HCT116 (cell line): ENCODE results near the gene SPSB1. TPM values are rescaled to one million over a fixed set of nuclear protein-coding genes. Genes with fewer than 3 reads are reported as not detected.

ENCODE experiments used
- ATAC-seq: fragments of 200-7000 bp; cut with Tn5 transposase; 2 replicates; pipeline ENCODE4 v1.9.1; 2020; ENCODE audit warnings: mild to moderate bottlenecking, moderate library complexity
- BruUV-seq: library from RNA; stranded (reverse); fragments of 400-500 nt; replicated peaks from 2 replicates; lab custom pipeline; 2021; lab: Mats Ljungman, UMichigan
- CTCF ChIA-PET: fragments of 300-600 bp; sonication (Branson Sonifier 250); formaldehyde crosslinking; loops from one replicate; lab custom pipeline; 2021; ENCODE audit warnings: antibody characterized with exemption; lab: Charles Lee
- POLR2A ChIA-PET: fragments of 300-600, 350-600 bp; sonication (Branson Sonifier 250); formaldehyde crosslinking; loops from one replicate; lab custom pipeline; 2021; ENCODE audit warnings: antibody characterized with exemption; lab: Charles Lee
- RAD21 ChIA-PET, 2 experiments: fragments of 300-600 bp; sonication (Branson Sonifier 250); formaldehyde crosslinking; loops; one replicate each; lab custom pipeline; 2023; ENCODE audit warnings: low total read pairs in 2 of 2; ENCODE audit not compliant: uncharacterized antibody in 2 of 2, unreplicated experiment in 2 of 2, low non-redundant PET in 1 of 2; lab: Charles Lee
- DNase-seq: peaks from one replicate; pipeline ENCODE4 v3.0.0-alpha.2; 2010; ENCODE audit warnings: low read depth, low spot score
- H2AFZ ChIP-seq: fragments of 200-600 bp; shearing (Covaris generic), sonication (generic); 2 replicates; pipeline ENCODE4 v1.6.1; 2017; ENCODE audit warnings: low read depth, mixed run types, mixed read lengths, antibody characterized with exemption, low read length; ENCODE audit not compliant: poor library complexity, severe bottlenecking
- H3K27ac ChIP-seq: 2 replicates; pipeline ENCODE4 v1.5.1; 2012; ENCODE audit warnings: low read depth, low read length
- H3K27me3 ChIP-seq: fragments of 200-600 bp; sonication (generic); 2 replicates; pipeline ENCODE4 v1.6.1; 2016; ENCODE audit warnings: mixed run types, low read length, mixed read lengths; ENCODE audit not compliant: insufficient read depth
- H3K36me3 ChIP-seq, 2 experiments: fragments of 200-500 bp in 1 of 2; fragments of 200-600 bp in 1 of 2; sonication (Bioruptor generic) in 1 of 2; sonication (generic) in 1 of 2; 2 replicates each; pipeline versions ENCODE4 v1.5.1 to v1.6.1; 2014 to 2016; ENCODE audit warnings: low read length in 2 of 2, inconsistent platforms in 1 of 2, mixed read lengths in 1 of 2, mixed run types in 1 of 2; ENCODE audit not compliant: insufficient read depth in 2 of 2, control insufficient read depth in 1 of 2
- H3K4me1 ChIP-seq, 2 experiments: fragments of 200-600 bp in 1 of 2; sonication (generic) in 1 of 2; 2 replicates each; pipeline versions ENCODE4 v1.5.1 to v1.6.1; 2012 to 2017; ENCODE audit warnings: low read length in 2 of 2, inconsistent platforms in 1 of 2, mild to moderate bottlenecking in 1 of 2, mixed read lengths in 1 of 2, mixed run types in 1 of 2, moderate library complexity in 1 of 2; ENCODE audit not compliant: insufficient read depth in 2 of 2, control insufficient read depth in 1 of 2
- H3K4me2 ChIP-seq: fragments of 200-600 bp; sonication (generic); 2 replicates; pipeline ENCODE4 v1.6.1; 2017; ENCODE audit warnings: mixed run types, low read length, mixed read lengths
- H3K4me3 ChIP-seq, 2 experiments: fragments of 200-600 bp in 1 of 2; sonication (generic) in 1 of 2; replicated peaks in 1 of 2; 2 replicates each; pipeline ENCODE4 v1.5.1; 2011 to 2016; ENCODE audit warnings: low read length in 2 of 2, control low read depth in 1 of 2, low read depth in 1 of 2, mild to moderate bottlenecking in 1 of 2, mixed read lengths in 1 of 2, mixed run types in 1 of 2
- H3K79me2 ChIP-seq: fragments of 200-600 bp; sonication (generic); 2 replicates; pipeline ENCODE4 v1.6.1; 2017; ENCODE audit warnings: mild to moderate bottlenecking, mixed run types, low read length, moderate library complexity, mixed read lengths; ENCODE audit not compliant: insufficient read depth
- H3K9ac ChIP-seq: fragments of 200-600 bp; sonication (generic); 2 replicates; pipeline ENCODE4 v1.6.1; 2016; ENCODE audit warnings: low read length, mixed read lengths
- H3K9me2 ChIP-seq: fragments of 200-600 bp; sonication (generic), shearing (Covaris generic); 2 replicates; pipeline ENCODE4 v1.6.1; 2017; ENCODE audit warnings: mixed run types, mild to moderate bottlenecking, moderate library complexity; ENCODE audit not compliant: insufficient read depth
- H3K9me3 ChIP-seq, 2 experiments: fragments of 200-500 bp in 1 of 2; fragments of 200-600 bp in 1 of 2; sonication (Bioruptor generic) in 1 of 2; sonication (generic) in 1 of 2; 2 replicates each; pipeline ENCODE4 v1.6.1; 2014 to 2017; ENCODE audit warnings: low read length in 2 of 2, mixed read lengths in 2 of 2, inconsistent platforms in 1 of 2, low read depth in 1 of 2, mild to moderate bottlenecking in 1 of 2, mixed run types in 1 of 2, moderate library complexity in 1 of 2; ENCODE audit not compliant: control insufficient read depth in 1 of 2, insufficient read depth in 1 of 2
- H4K20me1 ChIP-seq: fragments of 200-600 bp; sonication (generic), shearing (Covaris generic); 2 replicates; pipeline ENCODE4 v1.6.1; 2017; ENCODE audit warnings: mixed run types, mild to moderate bottlenecking, moderate library complexity; ENCODE audit not compliant: insufficient read depth
- CEBPB ChIP-seq: IDR thresholded peaks from 2 replicates; pipeline ENCODE4 v1.6.1; 2012; ENCODE audit warnings: low read depth
- ELF1 ChIP-seq: IDR thresholded peaks from 2 replicates; pipeline ENCODE4 v1.6.1; 2012; ENCODE audit warnings: low read depth, borderline replicate concordance
- EZH2 ChIP-seq: fragments of 200-600 bp; sonication (generic); IDR thresholded peaks from 2 replicates; pipeline ENCODE4 v1.6.1; 2017; ENCODE audit warnings: antibody characterized with exemption, mixed run types
- FOSL1 ChIP-seq: IDR thresholded peaks from 2 replicates; pipeline ENCODE4 v1.6.1; 2012; ENCODE audit warnings: low read depth
- POLR2AphosphoS5 ChIP-seq: IDR thresholded peaks from 2 replicates; pipeline ENCODE4 v1.6.1; 2011; ENCODE audit warnings: mild to moderate bottlenecking, low read depth, low read length, moderate library complexity
- RAD21 ChIP-seq: IDR thresholded peaks from 2 replicates; pipeline ENCODE4 v1.6.1; 2012; ENCODE audit warnings: low read depth, mild to moderate bottlenecking
- SIN3A ChIP-seq: IDR thresholded peaks from 2 replicates; pipeline ENCODE4 v1.6.1; 2012; ENCODE audit warnings: low read depth
- SP1 ChIP-seq: IDR thresholded peaks from 2 replicates; pipeline ENCODE4 v1.6.1; 2012; ENCODE audit warnings: low read depth
- YY1 ChIP-seq: IDR thresholded peaks from 2 replicates; pipeline ENCODE4 v1.6.1; 2011; ENCODE audit warnings: low read length, low read depth, moderate library complexity, mild to moderate bottlenecking; ENCODE audit not compliant: insufficient replicate concordance; ENCODE audit errors: extremely low read depth
- ZFX ChIP-seq: fragments of 450-650 bp; IDR thresholded peaks from 2 replicates; pipeline ENCODE4 v1.6.1; 2017
- ZNF274 ChIP-seq: fragments of 200-500 bp; sonication (Bioruptor generic); IDR thresholded peaks from 2 replicates; pipeline ENCODE4 v1.6.1; 2014; ENCODE audit warnings: mild to moderate bottlenecking, low read depth, low read length, inconsistent platforms
- intact Hi-C: fragments of 100-400 bp; cut with micrococcal nuclease; formaldehyde crosslinking; loops from 2 replicates; pipeline ENCODE4 v1.10.0; 2022
- total RNA-seq: library from RNA; stranded (reverse); gene quantifications from one replicate; pipeline ENCODE4 v1.2.1, GENCODE V29; 2021; ENCODE audit not compliant: unreplicated experiment
- TF ChIP-seq, protein P1 (sequence below), 3 experiments: fragments of 200-600 bp in 1 of 3; sonication (generic) in 1 of 3; IDR thresholded peaks in 2 of 3; conservative IDR thresholded peaks in 1 of 3; 2 replicates each; pipeline ENCODE4 v1.5.1; 2012 to 2017; ENCODE audit warnings: low read depth in 2 of 3, low read length in 2 of 3, antibody characterized with exemption in 1 of 3, borderline replicate concordance in 1 of 3, control low read depth in 1 of 3, mild to moderate bottlenecking in 1 of 3, mixed read lengths in 1 of 3, mixed run types in 1 of 3, moderate library complexity in 1 of 3; ENCODE audit not compliant: insufficient read depth in 1 of 3
- TF ChIP-seq, protein P2 (sequence below): IDR thresholded peaks from 2 replicates; pipeline ENCODE4 v1.6.1; 2012

Gene SPSB1
- total RNA-seq, 1 experiment from 2014 or later, result 10.8 TPM

DNA sequence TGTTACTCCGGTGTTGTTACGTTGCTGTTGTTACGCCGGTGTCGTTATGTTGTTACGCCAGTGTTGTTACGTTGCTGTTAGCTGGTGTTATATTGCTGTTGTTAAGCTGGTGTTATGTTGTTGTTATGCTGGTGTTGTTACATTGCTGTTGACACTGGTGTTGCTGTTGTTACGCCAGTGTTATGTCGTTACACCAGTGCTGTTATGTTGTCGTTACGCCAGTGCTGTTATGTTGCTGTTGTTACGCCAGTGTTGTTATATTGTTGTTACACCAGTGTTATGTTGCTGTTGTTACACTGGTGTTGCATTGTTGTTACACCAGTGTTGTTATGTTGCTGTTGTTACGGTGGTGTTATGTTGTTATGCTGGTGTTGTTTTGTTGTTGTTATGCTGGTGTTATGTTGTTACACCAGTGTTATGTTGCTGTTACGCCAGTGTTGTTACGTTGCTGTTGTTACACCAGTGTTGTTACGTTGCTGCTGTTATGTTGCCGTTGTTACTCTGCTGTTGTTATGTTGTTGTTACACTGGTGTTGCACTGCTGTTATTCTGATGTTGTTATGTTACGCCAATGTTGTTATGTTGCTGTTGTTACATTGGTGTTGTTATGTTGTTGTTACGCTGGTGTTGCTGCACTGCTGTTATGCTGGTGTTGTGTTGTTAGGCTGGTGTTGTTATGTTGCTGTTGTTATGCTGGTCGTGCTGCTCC is 32.5 kb upstream of the SPSB1 start:
- intact Hi-C loops, result no loop called here
- no peak for TF ChIP-seq SP1
- no peak for TF ChIP-seq ZFX
- no peak for TF ChIP-seq FOSL1
- TF ChIP-seq, protein P1, sequence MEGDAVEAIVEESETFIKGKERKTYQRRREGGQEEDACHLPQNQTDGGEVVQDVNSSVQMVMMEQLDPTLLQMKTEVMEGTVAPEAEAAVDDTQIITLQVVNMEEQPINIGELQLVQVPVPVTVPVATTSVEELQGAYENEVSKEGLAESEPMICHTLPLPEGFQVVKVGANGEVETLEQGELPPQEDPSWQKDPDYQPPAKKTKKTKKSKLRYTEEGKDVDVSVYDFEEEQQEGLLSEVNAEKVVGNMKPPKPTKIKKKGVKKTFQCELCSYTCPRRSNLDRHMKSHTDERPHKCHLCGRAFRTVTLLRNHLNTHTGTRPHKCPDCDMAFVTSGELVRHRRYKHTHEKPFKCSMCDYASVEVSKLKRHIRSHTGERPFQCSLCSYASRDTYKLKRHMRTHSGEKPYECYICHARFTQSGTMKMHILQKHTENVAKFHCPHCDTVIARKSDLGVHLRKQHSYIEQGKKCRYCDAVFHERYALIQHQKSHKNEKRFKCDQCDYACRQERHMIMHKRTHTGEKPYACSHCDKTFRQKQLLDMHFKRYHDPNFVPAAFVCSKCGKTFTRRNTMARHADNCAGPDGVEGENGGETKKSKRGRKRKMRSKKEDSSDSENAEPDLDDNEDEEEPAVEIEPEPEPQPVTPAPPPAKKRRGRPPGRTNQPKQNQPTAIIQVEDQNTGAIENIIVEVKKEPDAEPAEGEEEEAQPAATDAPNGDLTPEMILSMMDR (IDR thresholded peaks at IDR 0.05 in 2 of 3, conservative IDR thresholded peaks at IDR 0.05 in 1 of 3; ENCODE audit: borderline replicate concordance in 1 of 3, insufficient read depth in 1 of 3, low read depth in 2 of 3, low read length in 2 of 3), result no peak
- TF ChIP-seq RAD21, result no peak
- no peak for TF ChIP-seq ZNF274
- no peak for TF ChIP-seq ELF1
- TF ChIP-seq, protein P2, sequence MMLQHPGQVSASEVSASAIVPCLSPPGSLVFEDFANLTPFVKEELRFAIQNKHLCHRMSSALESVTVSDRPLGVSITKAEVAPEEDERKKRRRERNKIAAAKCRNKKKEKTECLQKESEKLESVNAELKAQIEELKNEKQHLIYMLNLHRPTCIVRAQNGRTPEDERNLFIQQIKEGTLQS, result no peak
- no peak for TF ChIP-seq POLR2AphosphoS5
- TF ChIP-seq YY1, result no peak
- no peak for TF ChIP-seq EZH2
- no peak for TF ChIP-seq SIN3A
- no peak for TF ChIP-seq CEBPB

More for the DNA sequence above, 32.5 kb upstream of the SPSB1 start:
- ATAC-seq, result no peak
- Histone ChIP-seq H3K27ac (no peak overlapping the region), H2AFZ (no peak overlapping the region), H3K9ac (no peak overlapping the region), H4K20me1 (no peaks in the 10 kb centered on the region), H3K27me3 (no peaks in the 10 kb centered on the region), H3K79me2 (no peaks in the 10 kb centered on the region), H3K36me3 (no peaks in the 10 kb centered on the region), H3K4me3 (no peak overlapping the region), H3K9me2 (no peaks in the 10 kb centered on the region), H3K4me1 (no peaks in the 10 kb centered on the region), H3K9me3 (peaks cover 0 to 25% of the 10 kb centered on the region in 2 experiments; a peak in 1 of 4 replicates), H3K4me2 (no peak overlapping the region)
- CTCF ChIA-PET, result no interaction called here
- DNase-seq, result no peak
- no TSS peak for BruUV-seq
- RAD21 ChIA-PET, result no interaction called here
- POLR2A ChIA-PET, result no interaction called here
